Gastrocnemius medialis (tissue), 4 donors: ENCODE data around the gene SPRING1. TPM values are rescaled to one million over a fixed set of nuclear protein-coding genes. Genes with fewer than 3 reads are reported as not detected.
"Not testable (repeated sequence)": the region's sequence is repeated elsewhere in the genome, so short reads cannot be mapped to it uniquely, and the experiment has no call there.

Experiments used
- ATAC-seq, 2 donors: fragments of 150-250 bp; one replicate each; pipeline ENCODE4 v1.9.1; 2016
- DNase-seq, 2 donors: peaks; one replicate each; pipeline ENCODE4 v3.0.0-alpha.2; 2019
- H3K27ac ChIP-seq, 4 donors: fragments of 200-600 bp; sonication (generic); 1 replicate in 1 of 4; 2 replicates in 3 of 4; pipeline ENCODE4 v1.5.1; 2016 to 2018; ENCODE audit warnings: mild to moderate bottlenecking in 2 of 4, moderate library complexity in 1 of 4
- H3K27me3 ChIP-seq, 3 donors: fragments of 200-600 bp; sonication (generic) in 2 of 3; 1 replicate in 1 of 3; 2 replicates in 2 of 3; pipeline versions ENCODE4 v1.5.1 to v1.6.0; 2016 to 2019; ENCODE audit warnings: mild to moderate bottlenecking in 1 of 3, moderate library complexity in 1 of 3
- H3K36me3 ChIP-seq, 2 donors: fragments of 200-600 bp; sonication (generic) in 1 of 2; one replicate each; pipeline ENCODE4 v1.5.1; 2017 to 2018
- H3K4me1 ChIP-seq, 2 donors: fragments of 200-600 bp; sonication (generic) in 1 of 2; one replicate each; pipeline ENCODE4 v1.5.1; 2016 to 2017; ENCODE audit warnings: mild to moderate bottlenecking in 2 of 2
- H3K4me3 ChIP-seq, 4 donors: fragments of 200-600 bp; sonication (generic) in 3 of 4; 1 replicate in 1 of 4; 2 replicates in 3 of 4; pipeline ENCODE4 v1.5.1; 2016 to 2019; ENCODE audit warnings: mild to moderate bottlenecking in 2 of 4
- H3K9me3 ChIP-seq, 3 donors: fragments of 200-600 bp; sonication (generic) in 2 of 3; 1 replicate in 1 of 3; 2 replicates in 2 of 3; pipeline ENCODE4 v1.5.1; 2016 to 2019
- CTCF ChIP-seq, 5 experiments: fragments of 450-650 bp in 3 of 5; fragments of 200-600 bp in 2 of 5; sonication (generic) in 2 of 5; IDR thresholded peaks in 4 of 5; conservative IDR thresholded peaks in 1 of 5; 1 replicate in 4 of 5; 2 replicates in 1 of 5; pipeline ENCODE4 v1.5.1; 2016 to 2019; ENCODE audit warnings: antibody characterized with exemption in 5 of 5, mild to moderate bottlenecking in 3 of 5, moderate library complexity in 3 of 5
- POLR2A ChIP-seq, 2 donors: fragments of 450-650 bp; IDR thresholded peaks; one replicate each; pipeline ENCODE4 v1.6.1; 2017; ENCODE audit warnings: antibody characterized with exemption in 2 of 2, mild to moderate bottlenecking in 2 of 2, moderate library complexity in 2 of 2
- in situ Hi-C, 4 donors: fragments of 200-750 bp; cut with MboI; loops; one replicate each; pipeline versions ENCODE4 v1.15.0 to v1.8.0; 2017; ENCODE audit warnings: low sequenced_read_pairs in 4 of 4
- intact Hi-C: fragments of 100-400 bp; cut with DNase I; formaldehyde crosslinking; loops from one replicate; pipeline ENCODE4 v1.15.1; 2023; ENCODE audit warnings: low total_unique reads
- total RNA-seq, 4 donors: library from RNA; depleted of rRNA; stranded (reverse); fragments of >200 nt; gene quantifications; one replicate each; pipeline versions ENCODE4 v1.1.0 to v1.2.3, GENCODE V29; 2016

Gene SPRING1
- total RNA-seq, 4 donors from 2014 or later: 3.5 to 11.0 (median 8.2) TPM

GRCh38 chr12:116759783-116760621 lies 22.1 kb upstream of the SPRING1 start:
- H3K4me3 ChIP-seq: peak overlapping the region in 1 of 4 donors; percentile 10

GRCh38 chr12:116754783-116755182 lies 16.9 kb upstream of the SPRING1 start:
- H3K27me3 ChIP-seq, H3K4me1 ChIP-seq, in situ Hi-C loops, H3K27ac ChIP-seq, DNase-seq, ATAC-seq, H3K36me3 ChIP-seq, intact Hi-C loops, H3K9me3 ChIP-seq, H3K4me3 ChIP-seq: not testable (repeated sequence)

More at GRCh38 chr12:116759783-116760621, 22.1 kb upstream of the SPRING1 start:
- Histone ChIP-seq H3K36me3 (no peaks in the 10 kb centered on the region), H3K27me3 (no peaks in the 10 kb centered on the region), H3K27ac (no peak overlapping the region), H3K9me3 (no peaks in the 10 kb centered on the region), H3K4me1 (no peaks in the 10 kb centered on the region)
- intact Hi-C loops (no loop called here), in situ Hi-C loops (no loop called here)
- ATAC-seq (no peak), DNase-seq (no peak)
- no peak for TF ChIP-seq CTCF (IDR thresholded peaks at IDR 0.05 in 4 of 5, conservative IDR thresholded peaks at IDR 0.05 in 1 of 5)
- TF ChIP-seq POLR2A (IDR thresholded peaks at IDR 0.05): no peak

GRCh38 chr12:116754097-116754496 lies 16.2 kb upstream of the SPRING1 start:
- intact Hi-C loops, H3K27ac ChIP-seq, H3K27me3 ChIP-seq, H3K4me3 ChIP-seq, in situ Hi-C loops, DNase-seq, ATAC-seq, H3K4me1 ChIP-seq, H3K36me3 ChIP-seq, H3K9me3 ChIP-seq: not testable (repeated sequence)

- TF ChIP-seq CTCF (IDR thresholded peaks at IDR 0.05 in 4 of 5, conservative IDR thresholded peaks at IDR 0.05 in 1 of 5) (no peak), POLR2A (IDR thresholded peaks at IDR 0.05) (no peak)
- DNase-seq (no peak), ATAC-seq (no peak)
- Histone ChIP-seq H3K4me1 (no peaks in the 10 kb centered on the region), H3K36me3 (no peaks in the 10 kb centered on the region), H3K27ac (no peak overlapping the region), H3K27me3 (no peaks in the 10 kb centered on the region), H3K9me3 (no peaks in the 10 kb centered on the region), H3K4me3 (no peak overlapping the region)
- in situ Hi-C loops: no loop called here
- intact Hi-C loops: no loop called here
Measured at GRCh38 chr12:116750298-116750697, 12.4 kb upstream of the SPRING1 start.

- ATAC-seq (no peak), DNase-seq (no peak)
- Histone ChIP-seq H3K4me1 (no peaks in the 10 kb centered on the region), H3K36me3 (no peaks in the 10 kb centered on the region), H3K9me3 (no peaks in the 10 kb centered on the region), H3K4me3 (no peak overlapping the region), H3K27me3 (no peaks in the 10 kb centered on the region), H3K27ac (no peak overlapping the region)
- in situ Hi-C loops: no loop called here
- intact Hi-C loops: no loop called here
- TF ChIP-seq POLR2A (IDR thresholded peaks at IDR 0.05) (no peak), CTCF (IDR thresholded peaks at IDR 0.05 in 4 of 5, conservative IDR thresholded peaks at IDR 0.05 in 1 of 5) (no peak)
Measured at GRCh38 chr12:116749884-116750283, 12.0 kb upstream of the SPRING1 start.
